ENCODE measurements around the gene COG4.
"Not testable (repeated sequence)": the region's sequence is repeated elsewhere in the genome, so short reads cannot be mapped to it uniquely, and the experiment has no call there.

COG4 gene

DNA sequence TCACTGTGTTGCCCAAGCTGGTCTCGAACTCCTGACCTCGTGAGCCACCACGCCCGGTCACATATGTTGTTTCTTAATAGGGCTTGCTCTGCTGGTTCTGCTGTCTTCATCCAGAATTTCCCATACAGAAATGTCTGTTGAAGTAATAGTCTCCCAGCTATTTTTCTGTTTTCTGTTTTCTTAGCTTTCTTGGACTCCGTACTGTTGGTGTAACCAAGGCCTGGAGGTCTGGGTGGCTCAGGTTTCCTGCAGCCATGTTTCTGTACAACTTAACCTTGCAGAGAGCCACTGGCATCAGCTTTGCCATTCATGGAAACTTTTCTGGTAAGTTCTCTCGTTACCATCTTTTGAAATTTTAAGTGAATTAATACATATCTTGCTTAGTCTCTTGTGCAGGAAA is 3.0 kb upstream of the COG4 start:
- DNase-seq, result no peak

DNA sequence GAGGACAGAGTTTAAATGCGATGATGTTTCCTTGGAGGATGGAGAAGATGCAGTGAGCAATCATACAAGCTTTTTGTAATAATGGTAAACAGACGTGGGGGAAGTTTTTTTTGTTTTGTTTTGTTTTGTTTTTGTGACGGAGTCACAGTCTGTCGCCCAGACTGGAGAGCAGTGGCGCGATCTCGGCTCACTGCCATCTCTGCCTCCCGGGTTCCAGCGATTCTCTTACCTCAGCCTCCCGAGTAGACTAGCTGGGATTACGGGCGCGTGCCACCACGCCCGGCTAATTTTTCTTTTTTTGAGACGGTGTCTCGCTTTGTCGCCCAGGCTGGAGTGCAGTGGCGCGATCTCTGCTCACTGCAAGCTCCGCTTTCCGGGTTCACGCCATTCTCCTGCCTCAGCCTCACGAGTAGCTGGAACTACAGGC is 1.1 kb upstream of the COG4 start:
- DNase-seq, result not testable (repeated sequence)

DNA sequence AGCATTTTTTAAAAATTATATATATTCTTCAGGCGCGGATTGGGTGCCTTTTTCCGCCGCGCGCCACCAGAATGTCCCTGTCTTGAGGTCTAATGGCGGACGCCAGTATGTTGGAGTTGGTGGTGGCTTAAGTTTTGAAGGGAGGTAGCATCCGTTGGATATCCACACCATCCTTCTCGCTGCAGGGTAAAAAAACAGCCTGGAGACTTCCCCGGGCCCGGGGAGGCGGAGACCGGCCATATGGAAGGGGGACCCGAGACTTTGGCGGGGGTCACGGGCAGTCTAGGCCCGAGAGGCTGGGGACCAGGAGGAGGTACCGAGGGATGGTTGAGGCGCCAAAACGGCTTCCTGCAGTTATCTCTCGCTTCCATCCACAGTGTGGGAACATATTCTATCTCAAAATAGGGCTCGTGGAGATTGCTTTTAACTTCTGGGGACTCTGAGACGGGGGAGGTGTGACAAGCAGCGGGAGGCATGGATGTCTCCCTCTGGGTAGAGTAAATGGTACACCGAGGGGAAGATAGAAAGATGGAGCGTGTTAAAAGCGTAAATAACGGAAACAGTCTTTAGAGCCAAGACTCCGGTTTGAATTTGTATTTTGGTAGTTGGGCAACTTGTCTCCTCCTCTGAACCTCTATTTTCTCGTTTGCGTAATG is 517 bp upstream of the COG4 start, which contains the start of gene SF3B3:
TSS of gene SF3B3 (plus strand) at position 74 of the 656 bp plus-strand sequence. CDS start 2,841 bp downstream, outside the sequence.
- peak; percentile 75 for DNase-seq

DNA sequence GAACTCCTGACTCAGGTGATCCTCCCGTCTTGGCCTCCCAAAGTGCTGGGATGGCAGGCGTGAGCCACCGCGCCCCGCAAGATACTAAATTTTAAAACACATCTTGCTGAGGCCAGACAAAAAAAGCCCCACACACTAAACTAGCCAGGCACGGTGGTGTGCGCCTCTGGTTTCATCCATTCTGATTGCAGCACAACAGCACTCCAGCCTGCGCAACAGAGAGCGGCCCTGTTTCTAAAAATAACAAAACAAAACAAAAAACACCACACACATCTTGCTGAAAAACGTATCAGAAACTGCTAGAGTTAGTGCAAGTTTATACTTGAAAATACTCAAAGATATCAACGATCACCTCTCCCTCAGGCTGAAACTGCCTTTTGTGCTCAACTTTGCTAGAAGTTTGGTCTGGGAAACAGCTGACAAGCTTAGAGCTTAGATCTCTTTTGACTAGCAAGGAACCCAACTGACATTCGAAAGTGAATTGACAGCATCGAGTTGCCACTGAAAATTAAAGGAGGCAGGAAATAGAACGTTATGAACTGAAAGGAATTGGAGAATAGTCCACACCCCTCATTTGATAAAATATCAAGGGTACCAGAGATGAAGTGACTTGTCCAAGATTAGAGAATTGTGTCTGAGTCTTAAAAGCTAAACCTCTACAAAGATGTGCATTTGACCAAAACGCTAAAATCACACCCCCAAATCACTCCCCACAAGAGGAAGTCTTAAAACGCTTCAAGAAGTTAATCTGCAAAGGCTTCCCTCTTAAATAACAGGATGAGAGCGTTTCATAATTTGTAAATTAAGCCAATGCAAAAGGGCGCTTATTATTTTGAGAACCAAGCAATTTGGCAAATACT is 908 bp downstream of the COG4 start:
- DNase-seq, result no peak

DNA sequence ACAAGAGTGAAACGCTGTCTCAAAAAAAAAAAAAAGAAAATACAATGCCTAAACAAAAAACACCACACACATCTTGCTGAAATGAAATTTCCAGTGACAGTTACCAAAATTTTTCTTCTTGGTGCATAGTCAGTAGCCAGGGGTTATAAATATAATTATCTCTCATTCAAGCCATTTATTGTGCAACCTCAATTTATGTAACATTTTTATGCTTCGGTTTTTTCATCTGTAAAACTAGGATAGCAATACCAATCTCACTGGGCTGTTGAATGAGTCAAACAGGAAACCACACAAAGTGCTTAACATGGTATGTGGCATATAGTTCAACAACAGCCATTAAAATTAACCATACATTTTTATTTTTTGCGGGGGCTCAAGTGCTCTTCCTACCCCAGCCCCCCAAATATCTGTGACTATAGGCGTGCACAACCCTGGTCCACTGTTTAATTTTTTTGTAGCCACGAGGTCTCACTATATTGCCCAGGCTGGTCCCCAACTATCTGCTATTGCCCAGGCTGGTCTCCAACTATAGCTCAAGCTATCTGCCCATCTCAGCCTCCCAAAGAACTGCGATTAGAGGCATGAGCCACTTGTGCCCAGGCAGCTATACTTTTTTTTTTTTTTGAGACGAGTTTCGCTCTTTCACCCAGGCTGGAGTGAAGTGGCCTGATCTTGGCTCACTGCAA is 2.6 kb downstream of the COG4 start:
- DNase-seq, result no peak

DNA sequence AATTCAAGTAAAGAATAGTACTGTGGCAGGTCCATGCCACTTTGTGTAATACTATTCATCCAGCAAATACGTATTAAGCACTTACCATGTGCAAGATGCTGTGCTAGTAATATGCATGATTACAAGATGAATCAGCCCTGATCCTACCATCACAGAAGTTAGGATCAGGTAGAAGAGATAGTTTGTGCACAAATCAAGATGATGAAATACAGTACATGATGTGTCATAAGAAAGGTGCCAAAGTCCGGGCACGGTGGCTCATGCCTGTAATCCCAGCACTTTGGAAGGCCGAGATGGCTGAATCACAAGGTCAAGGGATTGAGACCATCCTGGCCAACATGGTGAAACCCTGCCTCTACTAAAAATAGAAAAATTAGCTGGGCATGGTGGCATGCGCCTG is 10.9 kb downstream of the COG4 start:
- no peak for DNase-seq

DNA sequence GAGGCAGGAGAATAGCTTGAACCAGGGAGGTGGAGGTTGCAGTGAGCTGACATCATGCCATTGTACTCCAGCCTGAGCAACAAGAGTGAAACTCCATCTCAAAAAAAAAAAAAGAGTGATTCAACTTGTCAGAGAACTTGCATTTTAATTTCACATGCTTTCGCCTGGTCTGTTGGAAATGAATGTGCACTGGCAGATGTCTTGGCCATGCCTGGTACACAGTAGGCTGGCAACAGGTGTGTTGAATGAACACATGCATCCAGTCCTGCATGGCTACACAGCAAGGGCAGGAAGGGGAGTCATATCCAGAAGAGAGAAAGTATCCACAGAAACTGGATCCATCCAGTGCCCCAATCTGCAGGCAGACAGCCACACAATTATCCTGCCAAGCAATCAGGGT is 11.5 kb downstream of the COG4 start:
- DNase-seq, result no peak

DNA sequence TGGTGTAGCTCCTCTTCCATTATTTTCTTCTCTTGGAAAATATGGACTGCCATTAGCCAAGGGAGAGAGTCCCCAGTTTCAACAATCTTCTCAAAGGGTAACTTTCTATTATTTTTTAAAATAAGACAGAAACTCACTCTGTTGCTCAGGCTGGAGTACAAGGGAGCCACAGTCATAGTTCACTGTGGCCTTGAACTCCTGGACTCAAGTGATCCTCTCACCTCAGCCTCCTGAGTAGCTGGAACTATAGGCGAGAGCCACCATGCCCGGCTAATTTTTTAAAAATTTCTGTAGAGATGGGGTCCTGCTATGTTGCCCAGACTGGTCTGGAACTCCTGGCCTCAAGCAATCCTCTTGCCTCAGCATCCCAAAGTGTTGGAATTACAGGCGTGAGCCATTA is 13.1 kb downstream of the COG4 start:
- DNase-seq, result no peak

DNA sequence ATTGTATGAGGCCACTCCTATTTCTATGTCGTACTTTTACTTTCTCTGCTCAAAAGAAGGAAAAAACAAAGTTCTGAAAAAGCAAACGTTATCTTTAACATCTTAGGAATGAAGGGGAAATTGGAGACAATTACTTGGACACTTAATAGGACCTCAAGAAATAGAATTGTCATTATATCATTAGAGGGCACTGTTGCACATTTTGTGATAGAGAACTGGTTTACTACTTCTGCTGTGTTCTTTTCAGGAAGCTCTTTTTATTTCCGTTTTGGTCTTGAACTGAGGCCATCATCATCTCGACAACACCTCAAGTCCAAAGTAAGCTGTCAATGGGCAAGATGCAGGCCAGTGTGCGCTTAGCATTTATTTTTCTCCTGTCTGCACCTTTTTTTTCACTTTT is 14.6 kb downstream of the COG4 start:
- DNase-seq, result no peak

DNA sequence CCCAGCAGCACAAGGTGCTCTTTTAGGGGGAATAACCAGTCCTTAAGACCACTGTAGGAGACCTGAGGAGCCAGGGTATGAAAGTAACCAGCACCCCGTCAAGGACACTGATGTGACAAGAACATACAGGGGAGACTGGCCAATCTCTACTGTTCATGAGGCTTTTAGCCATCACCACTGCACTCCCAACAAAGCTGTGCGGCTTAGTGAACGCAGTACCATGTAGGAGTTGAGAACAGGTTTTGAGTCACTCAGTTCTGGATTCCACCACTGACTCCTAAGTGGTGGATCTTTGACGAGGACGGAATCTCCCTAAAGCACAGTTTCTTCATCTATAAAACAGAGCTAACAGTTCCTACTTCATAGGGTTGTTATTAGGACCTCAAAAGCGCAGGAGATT is 26.8 kb downstream of the COG4 start:
- DNase-seq, result no peak

DNA sequence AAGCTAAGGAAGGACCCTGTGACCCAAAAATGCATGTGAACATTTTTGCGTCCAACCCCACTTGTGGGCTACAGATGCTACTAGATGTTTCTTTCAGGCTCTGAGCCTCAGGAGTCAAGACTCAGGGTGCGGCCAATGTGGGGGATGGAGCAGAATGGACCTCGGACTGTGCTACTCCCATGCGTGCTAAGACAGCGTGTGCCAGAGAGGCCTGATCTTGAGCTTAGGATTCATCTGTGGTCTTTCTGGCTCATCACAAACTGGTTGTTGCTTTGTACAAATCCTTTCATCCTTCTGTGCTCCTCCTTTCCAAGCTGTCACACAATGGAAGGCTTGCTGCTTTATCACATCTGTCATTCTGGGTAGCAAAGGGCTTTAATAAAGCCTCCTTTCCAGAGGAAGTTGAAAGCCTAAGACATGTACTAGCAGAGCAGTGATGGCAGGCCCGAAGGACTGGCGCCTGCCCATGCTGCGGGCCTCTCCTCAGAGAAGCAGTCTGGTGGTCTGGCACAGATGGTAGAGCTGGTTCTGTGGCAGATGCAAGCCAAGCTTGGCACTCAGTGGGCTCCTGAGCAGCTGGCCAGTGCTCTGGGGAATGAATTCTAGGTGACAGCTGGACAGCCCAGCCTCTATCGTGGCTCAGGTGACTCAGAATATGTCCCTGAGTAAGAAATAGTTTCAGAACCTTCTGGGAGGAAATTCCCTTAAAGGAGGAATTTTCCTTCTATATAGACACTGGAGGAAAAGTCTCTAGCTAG is 27.8 kb downstream of the COG4 start:
- no peak for DNase-seq

DNA sequence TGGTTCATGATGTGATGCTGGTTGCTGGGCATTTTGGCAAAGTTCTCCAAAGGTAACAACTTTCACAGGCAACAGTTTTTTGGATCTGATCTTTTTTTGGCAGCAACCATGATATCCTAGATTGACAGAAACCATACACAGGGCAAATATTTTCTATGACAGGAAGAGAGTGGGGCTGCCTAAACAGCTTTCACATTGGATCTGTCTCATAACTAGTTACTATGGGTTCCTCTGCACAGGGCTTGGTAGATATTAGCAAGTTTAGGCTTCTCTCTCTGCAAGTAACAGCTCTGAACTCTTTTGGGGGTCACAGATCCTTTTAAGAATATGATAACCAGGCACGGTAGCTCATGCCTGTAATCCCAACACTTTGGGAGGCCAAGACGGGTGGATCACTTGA is 28.6 kb downstream of the COG4 start:
- no peak for DNase-seq

DNA sequence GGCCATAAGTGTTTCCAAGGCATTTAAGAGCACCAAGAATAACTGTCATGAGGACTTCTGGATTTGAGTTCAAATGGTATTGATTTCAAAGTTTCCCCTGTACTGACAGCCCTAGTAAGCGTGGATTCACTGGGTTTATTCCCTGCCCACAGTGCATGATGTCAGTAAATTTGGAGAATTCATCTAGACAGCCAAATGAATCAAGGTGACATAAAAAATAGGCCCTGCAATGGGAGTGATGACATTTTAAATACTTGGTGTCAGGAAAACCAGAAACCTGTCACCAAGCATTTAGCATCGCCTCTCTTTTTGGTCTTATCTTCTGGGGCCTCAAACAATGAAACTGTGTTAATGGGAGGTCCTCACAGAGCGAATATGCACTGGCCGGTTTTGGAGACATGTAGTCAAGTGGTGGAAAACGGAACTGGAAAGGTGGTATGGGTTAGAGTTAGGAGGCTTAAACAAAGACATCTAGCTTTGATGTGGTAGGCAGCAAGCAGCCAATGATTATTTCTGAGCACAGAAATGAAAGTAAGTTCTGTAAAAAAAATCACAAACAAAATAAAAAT is 29.1 kb downstream of the COG4 start:
- DNase-seq, result no peak

DNA sequence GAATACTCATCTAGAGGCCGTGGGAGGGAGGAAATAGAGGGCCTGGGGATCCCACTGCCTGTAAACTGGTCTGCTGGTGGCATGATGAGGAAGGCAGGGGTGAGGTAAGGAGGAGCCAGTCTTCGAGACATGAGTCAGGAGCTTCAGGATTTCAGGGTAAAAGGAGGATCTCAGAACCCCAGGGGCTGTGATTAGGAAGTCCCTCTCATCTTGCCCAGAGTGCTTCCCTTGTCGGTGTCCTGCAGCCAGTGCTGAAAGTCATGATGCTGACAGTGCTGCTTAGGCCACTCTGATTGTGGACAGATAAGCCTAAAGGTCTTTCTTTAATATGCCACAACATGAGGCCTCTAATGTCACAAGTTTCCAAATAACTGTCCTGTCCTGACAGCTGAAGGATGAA is 29.6 kb downstream of the COG4 start:
- no peak for DNase-seq

DNA sequence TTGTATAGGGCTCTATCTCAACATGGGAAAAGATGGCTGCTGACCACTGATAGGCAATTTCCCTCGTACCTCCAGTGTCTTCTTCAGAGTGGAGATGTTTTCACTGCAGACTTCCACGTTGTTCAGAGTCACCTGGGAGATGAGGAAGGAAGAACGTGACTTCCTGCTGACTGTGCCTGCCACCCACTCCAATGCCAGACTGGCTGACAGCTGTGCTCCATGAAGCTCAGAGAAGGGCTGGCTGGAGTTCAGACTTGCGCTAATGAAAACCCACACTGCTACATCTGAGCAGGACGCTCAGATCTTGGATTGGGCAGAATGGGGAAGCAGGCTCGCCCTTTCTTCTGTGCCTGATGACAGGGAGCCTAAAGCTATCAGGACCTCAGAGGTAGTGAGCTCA is 33.1 kb downstream of the COG4 start:
- DNase-seq, result no peak

DNA sequence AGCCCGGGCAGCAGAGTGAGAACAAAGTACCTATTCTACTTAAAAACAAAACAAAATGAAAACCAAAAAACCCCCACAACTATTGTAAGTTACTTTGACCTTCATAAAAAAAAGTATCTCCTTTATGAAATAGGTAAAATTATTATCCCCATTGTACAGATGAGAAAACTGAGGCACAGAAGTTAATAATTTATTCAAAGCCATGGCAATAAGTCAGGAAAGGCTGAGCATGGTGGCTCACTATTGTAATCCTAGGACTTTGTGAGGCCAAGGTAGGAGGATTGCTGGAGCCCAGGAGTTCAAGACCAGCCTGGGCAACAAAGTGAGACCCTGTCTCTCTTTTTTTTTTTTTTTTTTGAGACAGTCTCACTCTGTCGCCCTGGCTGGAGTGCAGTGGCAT is 38.5 kb downstream of the COG4 start:
- no peak for DNase-seq

DNA sequence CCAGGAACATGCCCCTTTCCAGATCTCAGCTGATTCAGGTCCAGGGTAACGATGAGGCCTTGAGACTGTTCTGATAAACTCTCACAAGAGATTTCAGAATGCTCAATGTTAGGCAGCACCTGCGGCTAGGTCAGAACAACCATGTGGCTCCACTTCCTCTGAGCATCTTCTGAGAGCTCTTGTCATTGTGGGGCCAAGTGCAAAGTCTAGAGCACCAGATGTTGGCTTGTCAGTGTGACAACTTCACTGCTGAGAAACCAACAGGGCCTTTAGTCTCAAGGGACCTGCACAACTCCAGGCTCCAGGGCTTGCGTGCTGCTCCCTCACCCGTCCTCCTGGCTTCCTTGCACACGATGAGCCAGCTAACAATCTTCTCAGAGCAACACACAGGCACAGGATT is 39.9 kb downstream of the COG4 start:
- DNase-seq, result no peak

DNA sequence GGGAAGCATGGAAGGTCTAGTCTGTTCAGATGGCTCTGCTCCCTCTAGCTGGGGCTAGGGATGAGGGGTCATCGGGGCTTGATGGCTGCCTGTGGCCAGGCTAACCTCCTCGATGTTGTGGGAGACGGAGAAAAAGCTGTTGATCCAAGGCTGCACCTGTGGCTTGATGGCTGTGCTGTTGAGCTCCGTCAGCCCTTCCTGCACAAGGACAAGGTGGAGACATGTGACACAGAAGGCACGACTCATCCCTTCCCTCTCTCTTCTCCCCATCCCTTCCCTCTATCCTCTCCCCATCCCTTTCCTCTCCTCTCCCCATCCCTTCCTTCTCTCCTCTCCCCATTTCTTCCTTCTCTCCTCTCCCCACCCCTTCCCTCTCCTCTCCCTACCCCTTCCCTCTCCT is 40.7 kb downstream of the COG4 start:
- no peak for DNase-seq

DNA sequence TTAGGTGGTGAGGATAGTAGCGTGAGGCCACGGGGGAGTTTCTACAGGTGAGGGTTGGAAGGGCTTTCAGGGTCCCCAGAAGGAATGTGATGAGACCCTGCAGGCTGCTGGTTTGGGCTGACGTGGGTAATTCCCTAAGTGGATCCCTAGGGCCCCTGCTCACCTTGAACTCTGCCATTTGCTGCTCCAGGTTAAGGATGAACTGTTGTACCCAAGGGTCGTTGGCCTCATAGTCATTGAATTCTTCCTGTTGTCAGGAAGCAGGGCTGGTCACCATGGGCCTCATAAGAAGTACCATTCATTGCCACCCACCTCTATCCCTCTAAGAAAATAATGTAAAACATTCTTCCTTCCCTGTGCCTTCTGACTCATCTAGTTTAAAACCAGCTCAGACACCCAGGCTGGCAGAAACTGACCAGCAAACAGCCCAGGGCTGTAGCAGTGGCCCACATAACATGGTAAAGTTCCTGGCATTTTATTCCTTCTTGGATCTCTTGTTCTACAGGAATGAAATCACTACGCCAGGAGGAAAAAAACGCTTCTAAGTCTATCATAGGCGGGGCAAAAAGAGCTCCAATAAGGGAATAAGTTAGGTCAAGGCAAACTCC is 41.3 kb downstream of the COG4 start:
- DNase-seq, result no peak

DNA sequence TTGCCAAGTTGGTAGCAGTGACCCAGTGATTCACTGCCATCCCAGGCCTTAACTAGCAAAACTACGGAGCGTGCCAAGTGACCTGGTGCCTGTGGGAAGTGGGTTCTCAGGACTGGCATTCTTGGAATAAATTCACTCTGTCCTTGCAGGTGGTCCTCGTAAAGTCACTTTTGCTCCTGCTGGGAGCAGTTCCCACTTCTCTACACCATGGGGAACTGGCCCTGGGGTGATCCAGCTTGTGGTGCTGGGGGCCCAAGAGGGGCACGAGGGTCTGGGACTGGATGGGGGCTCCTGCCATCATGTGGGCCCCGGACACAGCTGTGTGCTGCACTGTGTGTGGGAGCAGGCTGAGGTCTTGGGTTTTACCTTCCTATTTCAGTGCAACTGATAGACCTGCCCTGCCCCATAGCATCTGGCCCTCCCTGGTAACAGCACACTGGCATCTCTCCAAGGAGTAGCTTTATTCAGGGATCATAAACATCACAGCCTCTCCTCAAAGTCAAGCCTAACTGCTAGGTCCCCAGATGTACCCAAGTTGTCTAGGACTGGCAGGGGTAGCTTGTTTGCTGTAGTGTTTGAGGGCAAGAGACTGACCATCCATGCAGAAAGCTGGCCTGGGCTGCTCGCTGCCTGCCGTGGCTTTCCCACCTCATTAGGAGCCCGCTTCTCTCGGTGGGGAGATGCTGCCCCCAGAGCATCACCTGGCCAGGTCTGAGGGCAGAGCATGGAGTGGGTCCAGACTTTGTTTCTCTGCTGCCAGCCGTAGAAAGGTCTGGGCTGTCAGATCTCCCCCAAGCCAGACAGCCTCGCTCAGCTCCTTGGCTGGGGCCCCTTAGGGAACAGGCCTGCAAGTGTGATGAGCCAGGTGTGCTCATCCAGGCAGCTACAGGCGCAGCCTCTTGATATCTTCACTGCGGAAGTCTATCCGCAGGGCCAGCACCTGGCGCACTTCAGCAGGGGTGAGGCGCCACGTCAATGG is 42.9 kb downstream of the COG4 start:
- DNase-seq, result no peak

DNA sequence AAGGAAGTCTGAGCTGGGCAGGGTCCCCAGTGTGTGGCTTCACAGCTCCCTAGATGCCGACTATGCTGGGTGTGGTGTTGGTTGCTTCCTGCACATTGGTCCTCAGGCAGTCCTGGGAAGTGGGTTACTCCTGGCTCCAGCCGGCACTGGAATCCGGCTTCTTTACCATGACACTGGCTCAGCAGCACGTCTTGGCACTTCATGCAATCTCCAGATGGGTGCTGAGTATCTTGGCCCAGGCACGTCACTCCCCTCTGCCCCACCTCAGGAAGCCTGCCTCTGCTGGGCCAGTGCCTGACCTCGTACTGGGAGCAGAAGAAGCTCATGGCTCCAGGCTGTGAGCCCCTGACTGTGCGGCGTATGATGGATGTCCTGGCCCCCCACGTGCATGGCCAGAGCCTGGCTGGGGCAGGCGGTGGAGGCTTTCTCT is 44.4 kb downstream of the COG4 start:
- no peak for DNase-seq

Data from NCI-H748 treated with DMSO at 0.1 percent for 48 hours (cell line).